A549 treated with AZD9567 at 1 μM for 4 hours (cell line): Measurements from ENCODE around the gene BEGAIN. TPM values are rescaled to one million over a fixed set of nuclear protein-coding genes. Genes with fewer than 3 reads are reported as not detected.

Experiments
- total RNA-seq: library from RNA; stranded (reverse); fragments of 200-300 nt; extraction: Qiagen RNA extraction; gene quantifications from 5 replicates; pipeline ENCODE4 v1.2.3, GENCODE V29; 2022; ENCODE audit not compliant: insufficient read depth

BEGAIN gene
- 4.1 to 6.6 TPM (median 5.0 TPM) in 5 replicates for total RNA-seq

GRCh38 chr14:100587086-100587762 lies at the start of gene BEGAIN:
Gene BEGAIN (minus strand): TSS chr14:100587417. CDS start chr14:100587290, 127 bp downstream.

Other genes starting within 250 kb of the BEGAIN start
- gene WDR25, start 210.9 kb downstream of the BEGAIN start, total RNA-seq = 4.1 to 9.9 TPM (median 9.6 TPM) in 5 replicates
- 0.17 to 1.6 TPM (median 0.35 TPM) in 5 replicates for gene DLK1, start 139.5 kb upstream of the BEGAIN start, total RNA-seq
- 38.4 to 67.4 TPM (median 57.3 TPM) in 5 replicates for gene MEG3, start 238.7 kb upstream of the BEGAIN start, total RNA-seq